Left lung (tissue), 14 donors: Measurements from ENCODE around the gene C6orf132. TPM values are rescaled to one million over a fixed set of nuclear protein-coding genes. Genes with fewer than 3 reads are reported as not detected.

Experiments used
- ATAC-seq: fragments of 200-7000 bp; cut with Tn5 transposase; one replicate; pipeline ENCODE4 v1.9.1; 2020; ENCODE audit warnings: moderate library complexity
- DNase-seq, 4 donors: peaks; one replicate each; pipeline ENCODE4 v3.0.0-alpha.2; 2013 to 2020
- H3K27ac ChIP-seq, 2 donors: fragments of 200-600 bp; sonication (generic) in 1 of 2; one replicate each; pipeline versions ENCODE4 v1.5.0 to v1.8.0; 2020 to 2021
- H3K27me3 ChIP-seq, 2 donors: fragments of 200-600 bp; sonication (generic) in 1 of 2; one replicate each; pipeline versions ENCODE4 v1.5.0 to v1.8.0; 2020 to 2021
- H3K36me3 ChIP-seq, 2 donors: fragments of 200-600 bp; sonication (generic) in 1 of 2; one replicate each; pipeline versions ENCODE4 v1.5.0 to v1.8.0; 2020 to 2021
- H3K4me1 ChIP-seq, 2 donors: fragments of 200-600 bp; one replicate each; pipeline ENCODE4 v1.8.0; 2021
- H3K4me3 ChIP-seq, 2 donors: fragments of 200-600 bp; sonication (generic) in 1 of 2; one replicate each; pipeline versions ENCODE4 v1.5.0 to v1.8.0; 2020 to 2021; ENCODE audit warnings: mild to moderate bottlenecking in 1 of 2
- H3K9me3 ChIP-seq, 2 donors: fragments of 200-600 bp; sonication (generic) in 1 of 2; one replicate each; pipeline versions ENCODE4 v1.5.0 to v1.8.0; 2020 to 2021
- intact Hi-C, 2 donors: fragments of 100-400 bp; cut with DNase I; formaldehyde crosslinking; loops; one replicate each; pipeline versions ENCODE4 v1.11.2 to v1.14.2; 2022
- long read RNA-seq, 12 donors: library from polyadenylated mRNA in 2 of 12; unstranded in 2 of 12; transcript quantifications; one replicate each; pipeline ENCODE4 v2.0.0 and lab custom pipeline, GENCODE V29; 2019 to 2026
- polyA plus RNA-seq, 6 donors: library from polyadenylated mRNA; unstranded; fragments of 120-200 nt; gene quantifications; one replicate each; pipeline ENCODE4 v1.2.1, GENCODE V29; 2013; ENCODE audit not compliant: insufficient read length in 6 of 6
- total RNA-seq, 2 donors: library from RNA; stranded (reverse); fragmentation: NEBNext Ultra II Directional; extraction: Animal tissue kit (Norgen Biotek cat#: 25700); gene quantifications; one replicate each; pipeline ENCODE4 v1.2.1, GENCODE V29; 2021
- TF ChIP-seq, protein P1 (sequence below), 2 donors: fragments of 200-600 bp; sonication (generic) in 1 of 2; IDR thresholded peaks; one replicate each; pipeline versions ENCODE4 v1.5.0 to v1.8.0; 2021; ENCODE audit warnings: antibody characterized with exemption in 2 of 2
- donor health status: DM: no; HTN: yes; CAD: no.
- donor health status: DM: no; HTN: no; CAD: no.

C6orf132 gene, protein sequence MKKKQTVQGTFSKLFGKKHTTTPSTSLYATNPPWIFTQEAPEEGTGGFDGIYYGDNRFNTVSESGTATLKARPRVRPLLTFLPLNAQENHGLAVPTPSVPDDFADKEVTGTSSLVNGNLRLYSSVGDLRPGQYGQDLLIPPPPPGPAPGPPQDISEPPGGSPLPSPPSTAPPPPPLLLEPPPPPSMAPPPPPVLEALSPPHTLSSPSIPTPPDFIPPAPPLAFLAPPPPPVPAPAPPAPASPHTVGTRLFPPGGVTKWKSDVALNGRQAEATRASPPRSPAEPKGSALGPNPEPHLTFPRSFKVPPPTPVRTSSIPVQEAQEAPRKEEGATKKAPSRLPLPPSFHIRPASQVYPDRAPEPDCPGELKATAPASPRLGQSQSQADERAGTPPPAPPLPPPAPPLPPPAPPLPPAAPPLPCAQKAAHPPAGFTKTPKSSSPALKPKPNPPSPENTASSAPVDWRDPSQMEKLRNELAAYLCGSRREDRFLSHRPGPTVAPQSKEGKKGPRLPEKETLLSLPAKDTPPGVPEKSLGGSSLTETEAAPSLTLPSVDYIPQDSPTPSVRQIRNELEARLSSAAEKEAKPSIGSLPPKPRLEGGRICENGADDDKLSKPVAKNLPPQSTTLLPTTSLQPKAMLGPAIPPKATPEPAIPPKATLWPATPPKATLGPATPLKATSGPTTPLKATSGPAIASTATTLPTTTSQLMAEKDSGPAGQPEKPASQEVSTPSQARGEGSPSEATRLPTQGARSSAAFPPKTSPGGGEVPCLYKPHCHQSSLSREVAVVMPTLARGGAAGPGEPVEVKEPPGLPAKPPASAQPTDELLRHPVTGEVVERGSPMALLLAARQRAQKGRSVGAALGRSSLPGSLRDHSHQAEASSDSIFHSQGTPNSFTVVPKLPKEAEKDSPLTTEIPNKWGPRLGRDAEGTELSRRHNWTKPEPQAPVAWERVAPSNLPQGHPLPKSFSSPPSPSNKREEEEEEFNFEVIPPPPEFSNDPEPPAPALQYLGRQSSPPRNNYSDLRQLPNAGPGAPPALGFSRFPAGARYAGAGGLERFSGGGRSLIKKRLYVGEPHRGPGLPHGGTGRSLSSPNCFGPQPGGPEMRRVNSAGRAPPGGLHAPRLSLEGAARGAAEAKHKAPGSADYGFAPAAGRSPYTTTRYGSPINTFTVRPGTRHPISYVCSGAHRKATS
- total RNA-seq (10 to 100 TPM; 19.6 to 20.3 TPM), polyA plus RNA-seq (1 to 10 TPM; 2.4 to 3.8 (median 2.9) TPM)
- long read RNA-seq, donor 1 = 0 reads
- long read RNA-seq, donor 2 = 0 reads
- long read RNA-seq, donor 3 = 0 reads
- long read RNA-seq, donor 4, partial matches to known transcripts = 0 of 6 reads
- long read RNA-seq, donor 4, other reads (novel, unspliced or antisense) = 2 of 6 reads
- long read RNA-seq, donor 5, partial matches to known transcripts = 0 of 1 reads
- long read RNA-seq, donor 5, other reads (novel, unspliced or antisense) = 0 of 1 reads
- long read RNA-seq, donor 6, partial matches to known transcripts = 0 of 1 reads
- long read RNA-seq, donor 6, other reads (novel, unspliced or antisense) = 0 of 1 reads
- long read RNA-seq, donor 7 = 0 reads
- long read RNA-seq, donor 8, full-length matches to known transcripts = 1 of 1 reads
- long read RNA-seq, donor 8, partial matches to known transcripts = 0 of 1 reads
- long read RNA-seq, donor 8, other reads (novel, unspliced or antisense) = 0 of 1 reads
- long read RNA-seq, donor 9 = 0 reads
- long read RNA-seq, donor 10, partial matches to known transcripts = 1 of 2 reads
- long read RNA-seq, donor 10, other reads (novel, unspliced or antisense) = 0 of 2 reads
- long read RNA-seq, donor 11 = 0 reads
- long read RNA-seq, donor 12 = 0 reads

DNA sequence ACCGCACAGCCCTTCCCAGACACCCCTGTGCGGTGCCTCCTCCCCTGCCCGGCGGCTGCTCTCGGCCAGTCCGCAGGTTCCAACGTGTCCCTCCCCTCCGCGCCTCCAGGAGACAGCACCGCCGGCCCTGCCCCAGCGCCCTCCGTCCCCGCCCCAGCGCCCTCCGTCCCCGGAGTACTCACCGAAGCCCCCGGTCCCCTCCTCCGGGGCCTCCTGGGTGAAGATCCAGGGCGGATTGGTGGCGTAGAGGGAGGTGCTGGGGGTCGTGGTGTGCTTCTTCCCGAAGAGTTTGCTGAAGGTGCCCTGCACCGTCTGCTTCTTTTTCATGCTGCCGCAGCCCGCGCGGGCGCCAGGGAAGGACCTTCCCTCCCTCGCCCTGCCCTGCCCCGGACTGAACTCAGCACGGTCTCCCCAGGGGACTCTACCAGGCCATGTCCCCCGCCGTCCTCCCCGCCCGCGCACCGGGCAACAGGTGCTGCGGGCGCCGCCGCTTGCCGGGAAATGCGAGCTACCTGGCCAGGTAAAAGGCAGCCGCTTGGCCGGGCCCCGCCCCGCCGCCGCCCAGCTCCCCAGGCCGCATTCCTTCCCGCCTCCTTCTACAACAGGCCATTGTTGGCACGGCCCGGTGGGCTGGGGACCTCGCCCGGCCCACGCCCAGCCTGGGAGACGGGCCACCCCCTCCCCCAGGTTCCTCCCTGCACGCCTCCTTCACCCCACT, at the start of gene C6orf132:
TSS of gene C6orf132 (minus strand) at position 503 of the 718 bp plus-strand sequence. CDS start at position 327, 176 bp downstream.
- ATAC-seq = peak; percentile 83
- H3K27ac ChIP-seq = peak within 1 kb of the TSS; percentile 58 to 75
- peak; percentile 26 to 91 (median 70) for DNase-seq
- no peaks in the 10 kb centered on the region for H3K9me3 ChIP-seq
- intact Hi-C loops = no loop called here
- peaks cover 0 to 32% of the 10 kb centered on the region in 2 donors for H3K27me3 ChIP-seq
- H3K4me1 ChIP-seq = peaks cover 6 to 22% of the 10 kb centered on the region in 2 donors
- peak within 1 kb of the TSS; percentile 42 to 45 for H3K4me3 ChIP-seq
- TF ChIP-seq, protein P1, sequence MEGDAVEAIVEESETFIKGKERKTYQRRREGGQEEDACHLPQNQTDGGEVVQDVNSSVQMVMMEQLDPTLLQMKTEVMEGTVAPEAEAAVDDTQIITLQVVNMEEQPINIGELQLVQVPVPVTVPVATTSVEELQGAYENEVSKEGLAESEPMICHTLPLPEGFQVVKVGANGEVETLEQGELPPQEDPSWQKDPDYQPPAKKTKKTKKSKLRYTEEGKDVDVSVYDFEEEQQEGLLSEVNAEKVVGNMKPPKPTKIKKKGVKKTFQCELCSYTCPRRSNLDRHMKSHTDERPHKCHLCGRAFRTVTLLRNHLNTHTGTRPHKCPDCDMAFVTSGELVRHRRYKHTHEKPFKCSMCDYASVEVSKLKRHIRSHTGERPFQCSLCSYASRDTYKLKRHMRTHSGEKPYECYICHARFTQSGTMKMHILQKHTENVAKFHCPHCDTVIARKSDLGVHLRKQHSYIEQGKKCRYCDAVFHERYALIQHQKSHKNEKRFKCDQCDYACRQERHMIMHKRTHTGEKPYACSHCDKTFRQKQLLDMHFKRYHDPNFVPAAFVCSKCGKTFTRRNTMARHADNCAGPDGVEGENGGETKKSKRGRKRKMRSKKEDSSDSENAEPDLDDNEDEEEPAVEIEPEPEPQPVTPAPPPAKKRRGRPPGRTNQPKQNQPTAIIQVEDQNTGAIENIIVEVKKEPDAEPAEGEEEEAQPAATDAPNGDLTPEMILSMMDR (IDR thresholded peaks at IDR 0.05) = no peak
- no peaks in the 10 kb centered on the region for H3K36me3 ChIP-seq

DNA sequence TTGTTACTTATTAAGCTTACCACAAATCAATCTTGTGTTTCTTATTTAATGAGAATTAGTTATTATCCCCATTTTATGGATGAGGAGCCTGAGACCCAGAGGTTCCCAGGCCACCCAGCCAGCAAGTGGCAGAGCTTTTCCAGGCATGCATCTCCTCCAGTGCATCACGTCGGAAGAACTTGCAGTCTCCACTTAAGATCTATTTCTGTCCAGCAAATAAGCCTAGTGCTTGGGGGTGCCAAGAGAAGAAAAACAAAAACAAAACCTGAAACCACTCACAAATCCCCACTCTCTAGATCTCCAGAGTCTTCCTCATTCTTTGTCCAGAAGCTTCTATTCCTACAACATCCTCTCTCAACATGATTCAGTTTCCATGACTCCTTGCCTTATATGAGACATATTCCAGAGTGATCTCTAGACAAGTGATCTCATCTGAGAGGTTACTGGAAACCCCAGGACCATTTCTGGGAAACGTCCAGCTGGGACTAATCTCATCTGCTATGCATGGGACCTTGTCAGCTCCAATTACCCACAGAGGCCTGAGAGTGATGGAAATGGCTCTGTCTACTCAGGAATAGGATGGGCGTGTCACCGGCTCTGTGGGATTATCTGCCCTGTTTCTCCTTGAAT, 48.2 kb upstream of the C6orf132 start:
- no peak for DNase-seq
- ATAC-seq = no peak
- Histone ChIP-seq H3K9me3 (no peaks in the 10 kb centered on the region), H3K4me1 (no peaks in the 10 kb centered on the region), H3K27ac (no peak overlapping the region), H3K27me3 (no peaks in the 10 kb centered on the region), H3K36me3 (no peaks in the 10 kb centered on the region), H3K4me3 (no peak overlapping the region)
- intact Hi-C loops = no loop called here
- TF ChIP-seq, protein P1 (IDR thresholded peaks at IDR 0.05) = no peak

DNA sequence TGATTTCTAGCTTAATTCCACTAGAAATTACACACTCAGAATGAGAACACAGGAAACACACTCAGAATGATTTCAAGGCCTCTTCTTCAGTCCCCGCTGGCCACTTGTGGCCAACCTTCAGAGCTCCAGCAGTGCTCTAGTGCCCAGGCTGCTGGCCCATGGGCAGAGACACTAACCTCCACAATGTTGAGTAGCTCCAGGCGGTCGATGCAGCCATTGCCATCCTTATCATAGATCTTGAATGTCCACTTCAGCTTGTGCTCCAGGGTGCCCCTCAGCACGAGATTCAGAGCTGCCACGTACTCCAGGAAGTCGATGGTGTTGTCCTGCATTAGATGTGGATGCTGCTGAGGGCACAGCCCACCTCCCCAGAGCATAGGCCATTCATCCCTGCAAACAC, 46.0 kb upstream of the C6orf132 start:
- Histone ChIP-seq H3K4me1 (no peaks in the 10 kb centered on the region), H3K27me3 (no peaks in the 10 kb centered on the region), H3K27ac (no peak overlapping the region), H3K36me3 (no peaks in the 10 kb centered on the region), H3K9me3 (no peaks in the 10 kb centered on the region), H3K4me3 (no peak overlapping the region)
- TF ChIP-seq, protein P1 (IDR thresholded peaks at IDR 0.05) = no peak
- ATAC-seq (no peak), DNase-seq (peak in 1 of 4 donors; percentile 29)
- intact Hi-C loops = no loop called here

DNA sequence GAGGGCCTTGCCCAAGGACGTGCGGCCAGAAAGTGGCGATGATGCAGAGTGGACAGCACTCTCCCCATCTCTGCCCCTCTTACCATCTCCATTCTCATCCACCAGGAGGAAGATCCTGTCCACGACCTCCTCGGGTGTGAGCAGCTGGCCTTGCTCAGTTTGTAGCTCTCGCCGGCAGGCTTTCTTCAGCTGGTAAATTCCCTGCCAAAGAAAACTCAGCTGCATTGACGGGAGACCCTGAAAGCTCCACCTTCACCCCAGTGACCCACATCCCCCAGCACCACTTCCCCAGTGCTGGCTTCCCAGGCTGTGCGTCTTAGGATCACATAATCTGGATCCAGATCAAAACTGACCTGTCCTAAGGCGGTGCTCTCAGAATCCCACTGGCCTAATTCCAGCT, 43.2 kb upstream of the C6orf132 start:
- Histone ChIP-seq H3K27ac (no peak overlapping the region), H3K4me3 (no peak overlapping the region), H3K36me3 (no peaks in the 10 kb centered on the region), H3K4me1 (no peaks in the 10 kb centered on the region), H3K9me3 (no peaks in the 10 kb centered on the region), H3K27me3 (no peaks in the 10 kb centered on the region)
- DNase-seq = peak in 1 of 4 donors; percentile 29
- intact Hi-C loops = no loop called here
- TF ChIP-seq, protein P1 (IDR thresholded peaks at IDR 0.05) = no peak
- no peak for ATAC-seq
